OCI-LY3 (cell line): ENCODE measurements around the gene MAP1B.

Experiments used
- H2AFZ ChIP-seq: fragments of 200-600, 300-600 bp; shearing (Covaris generic); 2 replicates; pipeline ENCODE4 v1.6.0; 2014; ENCODE audit warnings: antibody characterized with exemption, low read depth, low read length
- H3K27ac ChIP-seq: fragments of 200-600, 300-600 bp; sonication (generic); 2 replicates; pipeline ENCODE4 v1.5.1; 2014; ENCODE audit warnings: mild to moderate bottlenecking, low read length, moderate library complexity, mixed read lengths
- H3K27me3 ChIP-seq: fragments of 200-600, 300-600 bp; sonication (generic); 2 replicates; pipeline ENCODE4 v1.6.1; 2014; ENCODE audit warnings: low read depth, low read length, mixed read lengths
- H3K36me3 ChIP-seq: fragments of 200-600, 300-600 bp; sonication (generic); replicated peaks from 2 replicates; pipeline ENCODE3; 2014; ENCODE audit warnings: low read depth, low read length, mixed read lengths
- H3K4me1 ChIP-seq: fragments of 300-600, 200-600 bp; sonication (generic); 2 replicates; pipeline ENCODE4 v1.6.1; 2014; ENCODE audit warnings: low read length, mixed read lengths
- H3K4me2 ChIP-seq: fragments of 200-600, 300-600 bp; sonication (generic); 2 replicates; pipeline ENCODE4 v1.6.1; 2014; ENCODE audit warnings: low read length, mixed read lengths
- H3K4me3 ChIP-seq: fragments of 300-600, 200-600 bp; sonication (generic); 2 replicates; pipeline ENCODE4 v1.5.1; 2014; ENCODE audit warnings: antibody characterized with exemption, mild to moderate bottlenecking, low read length, moderate library complexity
- H3K79me2 ChIP-seq: fragments of 300-600, 200-600 bp; shearing (Covaris generic); 2 replicates; pipeline ENCODE4 v1.6.1; 2014; ENCODE audit warnings: mild to moderate bottlenecking, low read length, mixed read lengths
- H3K9ac ChIP-seq: fragments of 300-600, 200-600 bp; shearing (Covaris generic); 2 replicates; pipeline ENCODE4 v1.6.0; 2014; ENCODE audit warnings: mild to moderate bottlenecking, low read length, moderate library complexity
- H3K9me3 ChIP-seq: fragments of 200-600, 300-600 bp; shearing (Covaris generic); 2 replicates; pipeline ENCODE4 v1.6.1; 2014; ENCODE audit warnings: low read length, mixed read lengths; ENCODE audit not compliant: insufficient read depth
- H4K20me1 ChIP-seq: fragments of 200-600, 300-600 bp; sonication (generic); 2 replicates; pipeline ENCODE4 v1.6.1; 2016; ENCODE audit warnings: low read length, mixed read lengths; ENCODE audit not compliant: insufficient read depth
- EZH2phosphoT487 ChIP-seq: fragments of 200-600 bp; shearing (Covaris generic); IDR thresholded peaks from 2 replicates; pipeline ENCODE4 v1.6.1; 2018; ENCODE audit warnings: antibody characterized with exemption, mixed run types, low read depth
- TF ChIP-seq, protein P1 (sequence below): fragments of 200-600, 300-600 bp; sonication (generic); IDR thresholded peaks from 2 replicates; pipeline ENCODE4 v1.5.1; 2014; ENCODE audit warnings: antibody characterized with exemption, low read length, low read depth

MAP1B gene

DNA sequence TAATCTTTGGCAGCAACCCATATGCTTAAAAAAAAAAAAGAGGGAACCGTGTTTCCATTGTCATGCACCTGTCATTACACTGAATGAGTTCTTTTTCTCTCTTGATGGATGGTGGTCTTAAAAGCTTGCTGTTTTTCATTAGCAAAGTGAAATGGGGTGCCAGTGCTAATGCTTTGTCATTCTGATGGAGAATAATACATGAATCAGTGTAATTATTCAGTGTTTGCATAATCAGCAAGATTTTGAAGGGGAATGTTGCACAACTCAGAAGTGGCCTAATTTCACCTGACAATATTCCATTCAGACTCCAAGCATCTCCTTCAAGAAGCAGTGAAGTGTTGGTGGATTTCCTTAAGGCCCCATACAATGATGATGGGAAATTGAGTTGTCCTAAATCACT is 38.1 kb downstream of the MAP1B start:
- Histone ChIP-seq H3K9me3 (no peaks in the 10 kb centered on the region), H3K27ac (no peak overlapping the region), H3K36me3 (no peaks in the 10 kb centered on the region), H3K27me3 (0 out of 2 replicates have a peak, but pooled peaks cover 3% of the 10 kb centered on the region), H4K20me1 (no peaks in the 10 kb centered on the region), H3K4me2 (no peak overlapping the region), H3K79me2 (no peaks in the 10 kb centered on the region), H3K9ac (no peak overlapping the region), H3K4me3 (no peak overlapping the region), H2AFZ (no peak overlapping the region), H3K4me1 (peaks cover 4% of the 10 kb centered on the region; the same call in 1 of the 2 replicates)
- TF ChIP-seq, protein P1, sequence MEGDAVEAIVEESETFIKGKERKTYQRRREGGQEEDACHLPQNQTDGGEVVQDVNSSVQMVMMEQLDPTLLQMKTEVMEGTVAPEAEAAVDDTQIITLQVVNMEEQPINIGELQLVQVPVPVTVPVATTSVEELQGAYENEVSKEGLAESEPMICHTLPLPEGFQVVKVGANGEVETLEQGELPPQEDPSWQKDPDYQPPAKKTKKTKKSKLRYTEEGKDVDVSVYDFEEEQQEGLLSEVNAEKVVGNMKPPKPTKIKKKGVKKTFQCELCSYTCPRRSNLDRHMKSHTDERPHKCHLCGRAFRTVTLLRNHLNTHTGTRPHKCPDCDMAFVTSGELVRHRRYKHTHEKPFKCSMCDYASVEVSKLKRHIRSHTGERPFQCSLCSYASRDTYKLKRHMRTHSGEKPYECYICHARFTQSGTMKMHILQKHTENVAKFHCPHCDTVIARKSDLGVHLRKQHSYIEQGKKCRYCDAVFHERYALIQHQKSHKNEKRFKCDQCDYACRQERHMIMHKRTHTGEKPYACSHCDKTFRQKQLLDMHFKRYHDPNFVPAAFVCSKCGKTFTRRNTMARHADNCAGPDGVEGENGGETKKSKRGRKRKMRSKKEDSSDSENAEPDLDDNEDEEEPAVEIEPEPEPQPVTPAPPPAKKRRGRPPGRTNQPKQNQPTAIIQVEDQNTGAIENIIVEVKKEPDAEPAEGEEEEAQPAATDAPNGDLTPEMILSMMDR, result no peak
- no peak for TF ChIP-seq EZH2phosphoT487

DNA sequence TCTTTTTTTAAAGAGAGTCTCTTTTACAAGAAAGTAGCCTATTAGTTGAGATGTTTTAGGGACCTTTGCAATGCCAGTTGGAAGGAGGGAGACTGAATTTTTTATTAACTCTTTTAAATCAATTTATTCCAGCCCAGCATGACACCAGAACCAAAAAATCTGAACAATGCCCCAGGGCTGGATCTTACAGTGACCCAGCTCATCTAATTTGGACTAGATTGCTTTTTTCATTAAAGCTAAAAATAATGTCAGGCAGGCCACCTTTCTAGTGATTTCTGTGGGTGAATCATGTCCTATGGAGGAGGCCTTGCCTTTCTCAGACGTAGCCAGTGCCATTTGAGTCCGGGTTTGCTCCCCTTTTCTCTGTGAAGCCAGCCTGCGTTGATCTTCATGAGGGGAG is 38.8 kb downstream of the MAP1B start:
- H3K36me3 ChIP-seq, result no peaks in the 10 kb centered on the region
- no peak overlapping the region for H3K4me3 ChIP-seq
- no peak overlapping the region for H3K4me2 ChIP-seq
- no peaks in the 10 kb centered on the region for H4K20me1 ChIP-seq
- no peak overlapping the region for H3K9ac ChIP-seq
- no peaks in the 10 kb centered on the region for H3K9me3 ChIP-seq
- H3K79me2 ChIP-seq, result no peaks in the 10 kb centered on the region
- no peaks in the 10 kb centered on the region for H3K27me3 ChIP-seq
- no peak for TF ChIP-seq EZH2phosphoT487
- TF ChIP-seq, protein P1, result no peak
- peaks cover 4% of the 10 kb centered on the region; the same call in 1 of the 2 replicates for H3K4me1 ChIP-seq
- no peak overlapping the region for H3K27ac ChIP-seq
- H2AFZ ChIP-seq, result no peak overlapping the region

DNA sequence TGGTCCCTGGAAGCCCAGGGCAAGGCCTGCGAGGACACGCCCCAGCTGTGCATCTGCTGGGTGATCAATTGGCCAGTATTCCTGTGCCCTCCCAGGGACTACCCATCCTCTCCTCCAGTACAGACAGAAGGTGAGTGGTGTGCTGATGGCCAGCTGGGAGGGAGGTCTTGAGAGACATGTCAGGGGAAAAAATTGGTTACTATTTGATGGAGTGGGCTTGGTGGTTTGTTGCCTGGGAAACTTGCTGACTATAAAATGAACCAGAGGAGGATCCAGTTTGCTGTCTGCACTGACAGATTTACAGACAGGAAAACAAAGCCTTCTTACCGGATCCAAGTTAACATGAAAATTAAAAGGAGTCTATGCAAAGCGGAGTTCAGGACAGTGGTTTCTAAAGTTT is 40.3 kb downstream of the MAP1B start:
- Histone ChIP-seq H3K4me3 (no peak overlapping the region), H3K36me3 (no peaks in the 10 kb centered on the region)

DNA sequence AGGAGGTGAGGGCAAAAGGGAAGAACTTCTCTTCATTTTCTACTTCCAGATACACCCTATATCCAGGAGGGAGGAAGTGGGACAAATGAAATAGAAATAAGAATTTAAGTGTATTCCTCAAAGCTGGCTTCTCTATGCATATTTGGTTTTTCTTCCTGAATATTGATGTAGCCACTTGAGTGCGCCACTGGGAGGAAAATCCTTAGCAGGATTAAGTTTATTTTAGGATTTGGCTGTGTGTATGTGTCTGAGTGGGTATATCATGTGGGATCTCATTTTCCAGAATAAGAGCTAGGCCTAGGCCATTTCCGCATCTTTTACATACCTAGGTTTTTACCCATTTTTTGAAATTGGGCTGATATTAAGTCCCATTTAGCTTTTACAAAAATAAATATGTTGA is 42.5 kb downstream of the MAP1B start:
- Histone ChIP-seq H2AFZ (no peak overlapping the region), H3K4me2 (no peak overlapping the region), H3K36me3 (no peaks in the 10 kb centered on the region), H3K27ac (no peak overlapping the region), H3K4me1 (peaks cover 4% of the 10 kb centered on the region; the same call in 1 of the 2 replicates), H3K27me3 (no peaks in the 10 kb centered on the region), H4K20me1 (no peaks in the 10 kb centered on the region), H3K9ac (no peak overlapping the region), H3K79me2 (no peaks in the 10 kb centered on the region), H3K4me3 (no peak overlapping the region), H3K9me3 (no peaks in the 10 kb centered on the region)
- no peak for TF ChIP-seq EZH2phosphoT487
- TF ChIP-seq, protein P1, result no peak

More for the DNA sequence above, 40.3 kb downstream of the MAP1B start:
- TF ChIP-seq, protein P1, result no peak
- no peak for TF ChIP-seq EZH2phosphoT487
- no peaks in the 10 kb centered on the region for H3K27me3 ChIP-seq
- no peaks in the 10 kb centered on the region for H4K20me1 ChIP-seq
- H3K4me2 ChIP-seq, result no peak overlapping the region
- H3K27ac ChIP-seq, result no peak overlapping the region
- no peaks in the 10 kb centered on the region for H3K9me3 ChIP-seq
- H3K4me1 ChIP-seq, result peaks cover 4% of the 10 kb centered on the region; the same call in 1 of the 2 replicates
- H3K79me2 ChIP-seq, result no peaks in the 10 kb centered on the region
- H2AFZ ChIP-seq, result no peak overlapping the region
- no peak overlapping the region for H3K9ac ChIP-seq
